Right renal cortex interstitium (tissue), 3 donors: ENCODE measurements around the gene MYOM3. TPM values are rescaled to one million over a fixed set of nuclear protein-coding genes. Genes with fewer than 3 reads are reported as not detected.

Source experiments
- DNase-seq, 3 donors: peaks; one replicate each; pipeline ENCODE4 v3.0.0-alpha.2; 2013; ENCODE audit warnings: low read depth in 3 of 3, low spot score in 2 of 3
- polyA plus RNA-seq, 3 donors: library from polyadenylated mRNA; unstranded; fragments of 120-200 nt; gene quantifications; one replicate each; pipeline ENCODE4 v1.2.1, GENCODE V29; 2013; ENCODE audit not compliant: insufficient read length in 3 of 3

Gene MYOM3
- polyA plus RNA-seq, 3 donors, result 23.6 to 27.5 (median 25.5) TPM

- DNase-seq, result no peak
Measured at GRCh38 chr1:24117722-24118409, 5.9 kb upstream of the MYOM3 start.

- no peak for DNase-seq
Measured at GRCh38 chr1:24117132-24117531, 5.2 kb upstream of the MYOM3 start.

GRCh38 chr1:24114753-24115152 is 2.8 kb upstream of the MYOM3 start:
- no peak for DNase-seq

GRCh38 chr1:24113641-24114033 is 1.7 kb upstream of the MYOM3 start:
- no peak for DNase-seq

GRCh38 chr1:24111262-24111995 is 506 bp downstream of the MYOM3 start:
- DNase-seq, result no peak

GRCh38 chr1:24110642-24111261 is 1.2 kb downstream of the MYOM3 start:
- DNase-seq, result no peak

GRCh38 chr1:24109686-24110475 is 2.1 kb downstream of the MYOM3 start:
- no peak for DNase-seq

GRCh38 chr1:24109166-24109483 is 2.8 kb downstream of the MYOM3 start:
- no peak for DNase-seq

- no peak for DNase-seq
Measured at GRCh38 chr1:24108334-24109165, 3.4 kb downstream of the MYOM3 start.

- DNase-seq, result no peak
Measured at GRCh38 chr1:24107462-24108138, 4.3 kb downstream of the MYOM3 start.

GRCh38 chr1:24105368-24106160 is 6.4 kb downstream of the MYOM3 start:
- no peak for DNase-seq

- DNase-seq, result no peak
Measured at GRCh38 chr1:24104854-24105253, 7.1 kb downstream of the MYOM3 start.

- no peak for DNase-seq
Measured at GRCh38 chr1:24103879-24104278, 8.1 kb downstream of the MYOM3 start.

- DNase-seq, result no peak
Measured at GRCh38 chr1:24103408-24103807, 8.5 kb downstream of the MYOM3 start.

GRCh38 chr1:24102961-24103360 is 9.0 kb downstream of the MYOM3 start:
- no peak for DNase-seq

GRCh38 chr1:24101796-24102586 is 9.9 kb downstream of the MYOM3 start:
- DNase-seq, result no peak

GRCh38 chr1:24100945-24101737 is 10.8 kb downstream of the MYOM3 start:
- no peak for DNase-seq
